HG03457 (cell line): ENCODE measurements around the gene TRIM9.

ENCODE experiments used
- ATAC-seq: cut with Tn5 transposase; IDR thresholded peaks from one replicate; pipeline ENCODE4 v1.9.1; 2021; ENCODE audit warnings: moderate number of reproducible peaks; ENCODE audit not compliant: unreplicated experiment

The TRIM9 gene

DNA sequence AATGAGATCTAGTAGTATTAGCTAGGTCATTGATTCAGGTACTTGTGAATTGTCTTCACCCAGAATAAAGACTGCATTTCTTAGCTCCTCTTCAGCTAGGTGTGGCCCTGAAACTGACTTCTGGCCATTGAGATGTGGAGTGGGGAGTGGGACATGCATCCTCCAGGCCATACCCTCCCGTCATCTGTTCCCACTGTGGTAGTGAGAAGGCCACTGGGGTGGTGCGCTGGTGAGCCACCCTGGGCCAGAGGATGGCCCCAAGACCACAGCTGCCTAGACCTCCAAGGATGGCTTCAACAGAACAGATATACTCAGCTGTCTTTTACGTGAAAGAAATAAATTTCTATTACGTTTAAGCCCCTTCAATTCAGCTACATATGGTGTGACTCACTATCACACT lies 36.5 kb downstream of the TRIM9 start:
- no peak for ATAC-seq

DNA sequence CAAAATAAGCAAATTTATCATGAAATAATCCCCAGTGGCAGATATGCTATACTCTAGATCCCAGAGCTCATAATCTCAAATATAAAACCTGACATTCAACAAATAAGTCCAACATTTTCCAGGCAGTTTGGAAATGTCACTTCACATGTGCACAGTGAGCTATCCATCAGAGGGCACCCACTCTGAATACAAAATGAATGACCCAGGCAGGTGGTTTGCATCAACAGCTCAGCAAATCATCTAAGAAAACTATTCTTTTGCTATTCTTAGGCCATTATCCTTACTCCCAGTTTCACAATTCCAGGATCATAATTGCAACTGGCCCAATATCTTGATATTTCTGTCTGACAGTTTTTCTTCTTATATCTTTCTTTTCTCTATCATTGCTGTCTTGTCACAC lies 38.5 kb downstream of the TRIM9 start:
- ATAC-seq, result no peak

DNA sequence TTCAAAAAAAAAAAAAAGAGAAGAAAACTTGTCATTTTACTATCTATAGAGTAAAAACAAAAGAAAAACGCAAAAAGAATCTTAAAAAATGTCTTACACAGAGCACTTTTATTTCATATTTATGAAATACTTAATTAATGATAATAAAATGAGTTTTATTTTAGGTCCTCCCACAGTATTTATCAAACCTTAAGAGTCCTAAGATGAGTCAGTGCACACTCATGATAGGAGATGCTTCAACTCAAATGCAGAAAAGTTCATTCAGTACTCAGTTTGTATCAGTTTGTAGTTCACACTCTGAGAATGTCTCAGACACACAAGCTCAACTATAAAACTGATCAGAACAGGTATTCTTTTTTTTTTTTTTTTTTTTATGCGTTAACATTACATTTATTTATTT lies 41.7 kb downstream of the TRIM9 start:
- ATAC-seq, result no peak

DNA sequence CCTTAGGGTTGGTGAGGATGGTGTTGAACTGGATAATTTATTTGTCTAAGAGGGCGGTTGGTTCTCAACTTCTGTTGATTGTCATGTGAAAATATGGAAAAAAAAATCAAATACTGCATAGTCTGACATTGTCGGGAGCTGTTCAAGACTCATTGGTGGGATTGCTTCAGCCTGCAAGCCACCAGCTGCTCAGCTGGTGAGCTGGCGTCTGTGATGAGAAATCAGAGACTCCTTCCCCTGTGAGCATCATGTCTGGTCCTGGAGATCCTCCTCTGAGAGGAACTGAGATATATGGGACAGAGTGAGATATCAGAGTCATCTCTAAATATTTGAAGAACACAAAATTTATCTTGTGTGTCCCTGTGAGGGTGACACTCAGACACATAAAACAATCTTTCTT lies 49.9 kb downstream of the TRIM9 start:
- ATAC-seq, result no peak

DNA sequence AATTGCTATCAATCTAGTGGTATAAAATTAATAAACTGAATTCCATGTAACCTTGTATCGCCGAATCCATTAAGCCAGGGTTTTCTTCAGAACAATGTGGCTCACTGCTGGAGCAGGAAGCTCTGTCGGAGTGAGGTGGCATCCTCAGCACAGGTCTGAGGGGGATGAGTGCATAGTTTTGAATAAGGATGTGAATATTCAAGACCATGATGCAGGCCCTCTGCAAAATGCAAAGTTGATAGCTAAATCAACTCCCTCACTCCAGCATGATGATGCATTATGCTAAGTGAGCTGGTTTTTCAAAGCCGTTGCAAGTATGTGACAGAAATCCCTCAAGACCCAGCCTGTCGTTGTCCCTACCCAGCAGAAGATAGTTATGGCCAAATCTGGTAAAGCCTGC lies 53.0 kb downstream of the TRIM9 start:
- ATAC-seq, result no peak

DNA sequence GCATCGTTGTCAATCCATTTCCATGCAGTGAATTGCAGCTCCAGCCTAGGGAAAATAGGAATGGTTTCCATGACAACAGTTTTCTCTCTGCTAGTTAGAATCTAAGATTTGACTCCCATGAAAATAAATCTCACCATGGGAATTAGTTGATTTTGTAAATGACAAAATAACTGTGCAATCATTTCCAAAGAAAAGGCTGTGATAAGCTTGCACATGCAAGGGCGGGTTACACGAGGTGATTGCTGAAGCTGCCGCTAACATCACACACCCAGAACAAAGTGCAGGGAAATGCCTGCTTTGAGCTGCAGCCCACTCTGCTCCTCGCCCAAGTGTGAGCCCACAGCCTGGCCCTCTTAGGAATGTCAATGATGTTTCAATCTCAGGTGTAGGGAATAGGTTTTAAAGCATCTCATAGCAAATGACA lies 53.8 kb downstream of the TRIM9 start:
- ATAC-seq, result no peak

DNA sequence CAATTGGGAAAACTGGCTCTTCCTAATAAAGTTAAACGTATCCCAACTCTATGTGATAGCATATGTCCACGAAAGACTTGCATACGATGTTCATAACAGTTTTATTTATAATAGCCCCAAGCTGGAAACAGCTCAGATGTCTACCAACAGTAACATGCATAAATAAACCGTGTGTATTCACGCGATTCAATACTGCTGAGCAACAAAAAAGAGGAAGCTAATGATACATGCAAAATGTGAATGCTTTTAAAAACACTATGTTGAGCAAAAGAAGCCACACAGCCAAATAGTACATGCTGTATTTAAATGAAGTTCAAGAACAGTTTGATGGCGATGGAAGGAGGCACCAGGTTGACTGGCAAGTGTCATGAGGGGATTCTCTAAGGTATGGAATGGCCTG lies 55.7 kb downstream of the TRIM9 start:
- ATAC-seq, result no peak

DNA sequence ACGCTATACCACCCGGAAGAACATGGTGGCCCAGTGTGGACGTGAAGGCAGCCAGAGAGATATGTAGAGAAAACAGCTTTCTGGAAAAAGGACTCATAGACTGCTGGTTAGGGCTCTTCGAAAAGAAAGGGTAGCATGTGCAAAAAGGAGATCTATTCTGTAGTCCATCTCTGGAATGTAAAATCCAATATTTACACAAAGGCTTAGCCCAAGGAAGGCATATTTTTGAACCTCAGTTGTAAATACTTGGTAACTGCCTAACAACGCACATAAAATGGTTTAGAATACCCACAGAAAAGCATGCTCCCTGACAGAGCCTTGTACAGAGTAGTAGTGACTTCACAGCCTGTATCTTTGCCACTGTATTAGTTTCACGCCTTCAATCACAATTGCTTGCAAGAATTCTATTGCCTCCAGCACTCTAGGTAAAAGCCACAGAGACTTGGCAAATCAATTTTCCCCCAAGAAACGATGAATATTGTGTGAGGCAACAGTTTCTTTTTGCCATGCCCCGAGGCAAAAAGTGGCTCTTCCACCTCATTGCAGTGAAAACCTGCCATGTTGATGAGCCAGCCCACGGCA lies 59.2 kb downstream of the TRIM9 start:
- ATAC-seq, result no peak

DNA sequence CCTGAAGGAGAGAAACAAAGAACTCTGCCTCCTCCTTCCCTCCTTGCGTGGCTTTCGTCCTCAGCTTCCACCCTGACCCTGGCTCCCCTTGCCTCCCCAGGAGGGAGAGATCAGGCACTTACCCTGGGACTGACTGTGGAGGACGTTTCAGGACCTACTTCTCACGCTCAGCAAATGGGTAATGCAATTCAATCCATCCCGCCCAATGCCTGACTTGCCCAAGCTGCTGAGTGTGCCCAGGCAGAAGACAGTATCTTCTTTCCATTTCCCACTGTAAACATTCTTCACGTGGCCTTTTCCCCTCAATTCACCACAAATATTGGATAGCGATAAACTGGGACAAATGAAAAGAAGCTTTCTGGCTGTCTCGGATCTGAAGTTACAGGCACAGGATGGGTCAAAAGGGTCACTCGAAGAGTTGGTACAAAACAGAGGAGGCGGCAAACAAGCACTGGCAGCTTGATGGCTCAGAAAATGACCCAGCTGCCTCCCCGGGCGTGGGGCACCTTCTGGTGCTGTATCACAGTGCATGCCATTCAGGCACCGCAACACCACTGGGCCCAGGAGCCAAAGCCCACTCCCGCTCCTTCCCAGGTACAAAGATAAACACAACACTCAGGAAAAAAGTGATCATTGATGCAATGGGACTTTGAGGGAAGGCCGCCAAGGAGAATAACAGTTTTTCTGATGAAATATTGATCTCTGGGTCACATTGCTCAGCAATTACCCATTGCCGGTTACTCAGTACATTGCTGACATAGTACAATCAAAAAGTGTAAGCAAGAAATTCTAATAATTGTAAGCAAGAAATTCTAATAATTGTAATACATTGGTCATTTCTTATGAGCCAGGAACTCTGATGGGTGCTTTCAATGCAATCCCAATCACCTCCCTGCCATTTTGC lies 65.8 kb downstream of the TRIM9 start:
- no peak for ATAC-seq

DNA sequence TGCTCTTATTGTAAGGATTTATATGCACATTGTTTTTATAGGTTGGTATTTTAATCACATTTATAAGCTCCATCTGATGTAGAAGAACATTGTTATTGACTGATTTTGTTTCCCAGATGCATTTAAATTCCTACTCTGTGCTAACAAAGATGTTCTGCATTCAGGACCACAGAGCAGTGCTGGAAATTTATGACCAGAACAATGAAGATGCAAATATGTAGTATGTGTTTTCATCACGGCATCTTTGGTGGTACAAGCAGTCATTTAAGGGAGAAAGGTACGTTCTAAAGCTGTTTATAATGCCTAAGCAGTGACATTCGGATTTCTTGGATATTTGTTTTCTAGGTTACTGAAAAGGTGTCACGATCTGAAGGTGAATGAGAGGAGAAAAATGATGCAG lies 66.5 kb downstream of the TRIM9 start:
- ATAC-seq, result no peak

DNA sequence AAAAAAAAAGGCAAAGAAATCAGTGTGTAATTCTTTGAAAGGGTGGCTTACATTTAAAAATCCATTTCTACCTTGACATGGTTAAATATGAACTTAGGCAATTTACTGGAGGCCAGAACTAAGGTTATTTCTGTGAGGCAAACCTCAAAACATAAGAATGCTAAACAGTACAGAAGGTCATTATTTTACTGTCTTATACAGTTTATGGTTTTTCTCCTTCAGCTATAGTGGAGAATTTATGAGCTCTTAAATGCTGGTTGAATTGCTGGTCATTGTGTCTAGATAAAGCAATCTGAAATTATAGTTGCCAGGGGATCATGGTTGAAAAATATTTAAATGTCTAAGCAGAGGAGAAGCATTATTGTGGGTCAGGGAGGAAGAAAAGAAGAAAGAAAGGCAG lies 70.5 kb downstream of the TRIM9 start:
- ATAC-seq, result no peak

DNA sequence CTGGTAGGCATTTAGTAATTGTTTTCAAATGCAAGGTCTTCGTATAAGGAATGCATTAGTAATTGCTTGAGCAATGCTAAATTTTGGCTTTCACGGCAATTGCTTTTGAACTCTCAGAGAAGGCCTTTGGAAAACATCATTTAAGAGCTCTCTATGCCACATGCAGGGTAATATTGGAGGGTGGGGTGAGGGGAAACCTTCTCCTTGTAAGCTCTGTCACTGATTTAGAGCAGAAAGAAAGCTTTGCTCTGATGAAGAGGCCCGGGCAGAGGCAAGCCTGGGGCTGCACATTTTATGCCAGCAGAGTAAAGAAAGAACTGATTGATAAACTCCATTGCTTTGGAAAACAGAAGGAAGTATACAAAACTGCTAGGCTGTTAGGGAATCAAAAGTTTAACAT lies 70.9 kb downstream of the TRIM9 start:
- no peak for ATAC-seq

DNA sequence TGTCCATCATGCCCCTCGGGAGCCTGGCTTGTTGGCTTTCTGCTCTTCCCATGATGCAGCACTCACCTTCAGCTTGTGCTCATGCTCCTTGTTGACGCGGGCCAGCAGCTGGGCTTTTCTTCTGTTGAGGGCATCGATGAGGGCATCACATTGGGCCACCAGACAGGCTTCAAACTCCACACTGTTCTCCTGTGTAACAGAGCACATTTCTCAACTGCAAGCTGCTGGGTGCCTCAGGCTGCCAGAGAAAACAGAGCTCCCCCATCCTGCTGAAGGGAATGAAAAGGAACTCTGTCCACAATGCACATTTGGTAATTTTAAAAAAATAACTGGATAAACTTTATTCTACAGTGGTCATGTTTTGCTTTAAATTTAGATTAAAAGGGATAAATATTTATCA lies 72.1 kb downstream of the TRIM9 start:
- ATAC-seq, result no peak

DNA sequence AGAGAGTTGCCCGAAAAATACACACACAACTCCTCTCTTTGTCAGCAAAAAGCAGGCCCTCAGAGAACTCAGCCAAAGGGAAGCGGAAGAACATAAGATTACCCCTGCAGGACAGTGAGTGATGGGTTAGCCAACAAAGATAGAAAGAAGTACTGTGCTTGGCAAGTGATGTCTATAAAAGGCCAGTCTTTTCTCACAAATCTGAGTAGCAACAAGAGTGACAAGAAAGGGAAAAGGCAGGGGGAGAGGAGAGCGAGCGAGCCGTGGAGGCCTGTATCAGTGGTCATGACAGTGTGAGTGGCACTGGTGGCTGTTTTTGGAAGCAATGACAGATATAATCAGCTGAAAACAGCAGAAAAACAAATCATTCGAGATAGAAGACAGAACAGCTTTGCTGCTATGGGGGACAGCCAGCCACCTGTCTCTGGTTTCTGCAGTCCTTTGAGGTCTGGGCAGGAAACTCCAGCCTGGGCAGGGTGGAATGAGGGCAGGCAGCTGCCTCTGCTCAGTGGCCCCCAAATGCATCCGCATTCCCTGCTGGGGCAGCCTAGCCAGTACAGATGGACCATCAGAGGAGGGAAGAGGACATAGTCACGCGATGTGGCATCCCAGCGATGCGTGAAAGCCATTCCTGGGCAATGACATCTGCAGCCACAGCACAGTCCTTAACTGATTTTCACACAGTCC lies 74.7 kb downstream of the TRIM9 start:
- no peak for ATAC-seq

DNA sequence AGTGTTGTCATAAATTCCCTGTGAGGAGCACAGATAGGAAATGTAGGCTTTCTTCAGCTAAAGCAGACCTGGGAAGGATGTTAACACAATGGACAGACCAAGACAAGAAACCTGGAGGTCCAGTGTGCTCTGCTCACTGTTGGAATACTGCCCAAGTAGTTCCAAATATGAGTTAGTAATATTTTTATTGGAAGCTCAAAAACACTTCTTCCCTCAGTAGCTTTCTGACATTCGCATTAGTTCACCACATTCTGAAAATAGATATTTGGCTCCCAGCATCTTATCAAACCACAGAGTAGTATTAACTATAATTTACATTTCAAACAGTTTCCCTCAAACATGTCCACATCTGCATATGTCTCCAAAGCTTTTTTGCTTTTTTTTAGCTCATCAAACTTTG lies 75.8 kb downstream of the TRIM9 start:
- ATAC-seq, result no peak

DNA sequence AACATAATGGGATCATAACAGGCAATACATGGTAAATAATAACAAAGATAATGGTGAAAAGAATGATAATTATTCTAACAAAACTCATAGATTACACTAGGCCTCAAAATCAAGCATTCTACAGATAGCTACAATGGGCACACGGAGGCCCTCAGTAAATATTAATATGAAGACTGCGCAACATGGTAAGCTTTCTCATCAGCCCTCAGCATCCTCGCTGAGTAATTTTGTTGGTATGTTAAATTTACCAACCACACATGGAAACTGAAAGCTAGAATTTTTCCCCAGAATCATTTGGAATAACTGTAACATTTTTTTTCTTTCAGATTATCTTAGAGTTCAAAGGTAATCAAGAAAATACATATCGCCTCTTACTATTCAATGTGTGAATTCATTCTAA lies 76.4 kb downstream of the TRIM9 start:
- no peak for ATAC-seq

DNA sequence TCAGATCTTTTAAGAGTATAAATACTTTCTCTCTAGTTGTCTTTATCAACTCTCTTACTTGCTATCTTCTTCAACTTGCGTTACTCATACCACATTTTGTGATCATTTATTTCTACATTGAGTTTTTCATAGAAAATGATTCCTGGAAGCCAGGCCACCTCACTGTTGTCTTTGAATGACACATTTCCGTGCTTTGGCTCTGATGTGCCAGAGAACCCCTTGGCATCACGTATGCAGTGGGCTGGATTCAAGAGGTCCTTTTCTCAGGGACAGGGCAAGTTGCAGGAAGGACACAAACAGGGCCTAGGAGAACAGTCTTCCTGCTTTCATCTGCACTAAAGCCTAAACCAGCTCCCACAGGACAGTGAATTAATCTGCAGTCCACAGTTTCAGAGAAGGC lies 80.3 kb downstream of the TRIM9 start:
- ATAC-seq, result no peak

DNA sequence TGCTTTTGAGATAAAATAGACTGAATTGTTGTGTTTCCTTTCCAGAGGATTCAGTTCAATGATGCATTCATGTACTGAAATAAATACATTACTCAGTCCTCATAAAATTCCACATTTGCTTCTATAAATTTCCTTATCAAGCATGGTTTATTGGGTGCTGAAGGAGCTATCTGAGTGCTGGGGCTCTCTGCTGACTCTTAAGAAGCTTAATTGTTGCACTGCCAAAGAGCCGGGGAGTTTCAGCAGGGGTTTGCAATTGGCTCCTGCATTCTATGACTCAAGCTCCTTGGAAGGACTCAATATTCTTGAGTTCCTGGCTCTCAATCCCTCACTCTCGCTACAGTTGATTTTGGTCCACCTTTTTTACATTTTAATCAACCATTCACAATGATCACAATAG lies 80.8 kb downstream of the TRIM9 start:
- no peak for ATAC-seq

DNA sequence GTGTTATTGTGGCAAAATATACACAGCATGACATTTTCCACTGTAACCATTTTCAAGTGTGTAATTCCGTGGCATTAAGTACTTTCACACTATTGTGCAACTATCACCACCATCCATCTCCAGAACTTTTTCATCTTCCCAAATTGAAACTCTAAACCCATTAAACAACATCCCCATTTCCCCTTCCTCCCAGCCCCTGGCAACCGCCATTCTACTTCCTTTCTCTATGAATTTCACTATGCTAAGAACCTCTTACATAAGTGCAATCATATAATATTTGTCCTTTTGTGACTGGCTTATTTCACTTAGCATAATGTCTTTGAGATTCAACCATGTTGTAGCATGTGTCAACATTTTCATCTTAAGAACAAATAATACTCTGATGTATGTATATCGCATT lies 82.8 kb downstream of the TRIM9 start:
- no peak for ATAC-seq

DNA sequence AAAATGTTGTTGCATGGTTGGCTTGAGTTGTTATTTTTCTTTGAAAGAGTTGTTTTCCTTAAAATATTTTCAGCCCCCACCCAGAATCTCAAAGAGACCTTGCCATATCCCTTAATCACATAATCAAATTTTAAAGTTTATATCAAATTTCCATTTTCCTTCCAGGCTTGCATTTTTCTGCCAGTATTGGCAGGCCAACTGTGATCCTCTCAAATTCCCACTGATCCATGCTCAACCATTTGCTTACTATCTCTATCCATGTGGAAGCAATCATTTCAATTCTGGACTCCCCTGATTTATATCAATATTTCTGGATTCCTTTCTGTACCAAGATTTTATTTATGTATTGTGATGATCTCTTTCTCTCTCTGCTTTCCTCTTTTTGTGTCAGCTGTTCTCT lies 86.5 kb downstream of the TRIM9 start:
- no peak for ATAC-seq

DNA sequence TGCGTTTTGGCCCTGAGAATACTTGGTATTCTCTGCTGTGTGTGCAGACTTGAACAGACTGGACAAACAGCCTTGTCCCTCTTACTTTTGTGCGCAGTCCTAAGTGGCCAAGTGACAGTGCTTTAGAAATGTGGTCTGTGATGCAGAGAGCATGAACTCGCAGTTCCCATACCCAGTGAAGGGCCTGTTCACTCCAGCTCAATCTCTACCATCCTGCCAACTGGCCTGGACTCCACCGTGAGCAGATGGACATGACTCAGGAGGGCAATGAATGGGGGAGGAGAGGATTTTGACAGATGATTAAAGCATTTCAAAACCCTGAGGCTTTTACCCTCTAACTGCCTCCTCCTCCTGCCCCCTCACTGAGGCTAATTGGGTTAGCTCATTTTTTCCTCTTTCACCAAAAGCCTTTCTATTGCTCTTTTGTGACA lies 88.1 kb downstream of the TRIM9 start:
- ATAC-seq, result no peak

DNA sequence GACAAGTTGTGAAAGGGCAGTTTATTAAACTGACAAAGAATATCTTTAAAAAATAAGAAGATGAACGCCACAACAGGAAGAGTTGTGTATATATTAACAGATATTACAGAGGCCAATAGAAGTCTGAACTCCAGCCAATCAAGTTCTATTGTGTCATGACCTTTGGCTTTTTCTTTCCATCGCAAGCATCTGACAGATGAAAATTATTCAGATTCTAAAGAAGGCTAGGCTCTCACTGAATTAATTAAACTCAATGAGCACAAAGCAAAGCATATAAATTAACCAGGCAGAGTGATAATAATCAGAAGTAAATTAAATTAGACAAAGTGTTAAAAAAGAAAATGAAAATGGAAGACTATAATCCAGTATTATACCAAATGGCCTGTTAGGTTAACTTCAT lies 88.6 kb downstream of the TRIM9 start:
- ATAC-seq, result no peak
